Mononuclear cell (primary cell): ENCODE results near the gene SIM1. TPM values are rescaled to one million over a fixed set of nuclear protein-coding genes. Genes with fewer than 3 reads are reported as not detected.

Experiments
- H3K27me3 ChIP-seq: 2 replicates; pipeline ENCODE4 v1.6.0; 2011; ENCODE audit warnings: low read length, control low read depth; ENCODE audit not compliant: insufficient read depth
- H3K4me1 ChIP-seq: 2 replicates; pipeline ENCODE4 v1.5.1; 2011; ENCODE audit warnings: mild to moderate bottlenecking, low read length, control low read depth; ENCODE audit not compliant: insufficient read depth
- H3K4me3 ChIP-seq: 2 replicates; pipeline ENCODE4 v1.5.1; 2011; ENCODE audit warnings: mild to moderate bottlenecking, low read length, moderate library complexity
- H3K9me3 ChIP-seq: 2 replicates; pipeline ENCODE4 v1.5.1; 2011; ENCODE audit warnings: low read depth, mild to moderate bottlenecking, control low read depth, low read length
- total RNA-seq: library from RNA; depleted of rRNA; stranded (reverse); fragments of >200 nt; gene quantifications from one replicate; pipeline ENCODE4 v1.2.3, GENCODE V29; 2012

SIM1 gene
- not detected for total RNA-seq

- H3K9me3 ChIP-seq = no peaks in the 10 kb centered on the region
- H3K4me1 ChIP-seq = peaks cover 18% of the 10 kb centered on the region
- H3K4me3 ChIP-seq = no peak within 1 kb of the TSS
- H3K27me3 ChIP-seq = peaks cover 100% of the 10 kb centered on the region
These were observed at the start of gene SIM1 for GRCh38 chr6:100464903-100465700. TSS of gene SIM1 (minus strand) at chr6:100464921. CDS start at chr6:100463468, 1,453 bp downstream.

- H3K4me3 ChIP-seq = no peak overlapping the region
- H3K9me3 ChIP-seq = no peaks in the 10 kb centered on the region
- no peaks in the 10 kb centered on the region for H3K27me3 ChIP-seq
- H3K4me1 ChIP-seq = no peaks in the 10 kb centered on the region
These were observed 47.6 kb upstream of the SIM1 start for GRCh38 chr6:100512203-100512862.

- Histone ChIP-seq H3K9me3 (no peaks in the 10 kb centered on the region), H3K4me3 (no peak overlapping the region), H3K27me3 (no peaks in the 10 kb centered on the region), H3K4me1 (no peaks in the 10 kb centered on the region)
These were observed 44.4 kb upstream of the SIM1 start for GRCh38 chr6:100509101-100509500.

GRCh38 chr6:100506651-100507050 lies 41.9 kb upstream of the SIM1 start:
- Histone ChIP-seq H3K9me3 (no peaks in the 10 kb centered on the region), H3K4me1 (no peaks in the 10 kb centered on the region), H3K27me3 (no peaks in the 10 kb centered on the region)

GRCh38 chr6:100504786-100505737 lies 40.3 kb upstream of the SIM1 start:
- H3K4me1 ChIP-seq = no peaks in the 10 kb centered on the region
- no peaks in the 10 kb centered on the region for H3K27me3 ChIP-seq
- H3K4me3 ChIP-seq = no peak overlapping the region
- H3K9me3 ChIP-seq = no peaks in the 10 kb centered on the region

More at GRCh38 chr6:100506651-100507050, 41.9 kb upstream of the SIM1 start:
- no peak overlapping the region for H3K4me3 ChIP-seq

GRCh38 chr6:100503043-100503705 lies 38.5 kb upstream of the SIM1 start:
- H3K9me3 ChIP-seq = no peaks in the 10 kb centered on the region
- H3K4me3 ChIP-seq = no peak overlapping the region
- H3K4me1 ChIP-seq = no peaks in the 10 kb centered on the region
- H3K27me3 ChIP-seq = no peaks in the 10 kb centered on the region

- Histone ChIP-seq H3K4me3 (no peak overlapping the region), H3K27me3 (peaks cover 9% of the 10 kb centered on the region), H3K9me3 (no peaks in the 10 kb centered on the region), H3K4me1 (no peaks in the 10 kb centered on the region)
These were observed 28.6 kb upstream of the SIM1 start for GRCh38 chr6:100493206-100493888.

GRCh38 chr6:100491952-100492670 lies 27.4 kb upstream of the SIM1 start:
- no peak overlapping the region for H3K4me3 ChIP-seq
- H3K27me3 ChIP-seq = peaks cover 9% of the 10 kb centered on the region
- no peaks in the 10 kb centered on the region for H3K4me1 ChIP-seq
- no peaks in the 10 kb centered on the region for H3K9me3 ChIP-seq

- Histone ChIP-seq H3K4me1 (no peaks in the 10 kb centered on the region), H3K4me3 (no peak overlapping the region), H3K9me3 (no peaks in the 10 kb centered on the region), H3K27me3 (peaks cover 13% of the 10 kb centered on the region)
These were observed 25.3 kb upstream of the SIM1 start for GRCh38 chr6:100490065-100490464.

- Histone ChIP-seq H3K4me1 (no peaks in the 10 kb centered on the region), H3K4me3 (no peak overlapping the region), H3K9me3 (no peaks in the 10 kb centered on the region), H3K27me3 (peaks cover 12% of the 10 kb centered on the region)
These were observed 23.5 kb upstream of the SIM1 start for GRCh38 chr6:100488244-100488643.

- H3K9me3 ChIP-seq = no peaks in the 10 kb centered on the region
- H3K27me3 ChIP-seq = peaks cover 8% of the 10 kb centered on the region
- H3K4me3 ChIP-seq = no peak overlapping the region
- H3K4me1 ChIP-seq = no peaks in the 10 kb centered on the region
These were observed 22.9 kb upstream of the SIM1 start for GRCh38 chr6:100487638-100488037.

GRCh38 chr6:100485268-100485667 lies 20.5 kb upstream of the SIM1 start:
- H3K9me3 ChIP-seq = no peaks in the 10 kb centered on the region

GRCh38 chr6:100484474-100484873 lies 19.8 kb upstream of the SIM1 start:
- peaks cover 8% of the 10 kb centered on the region for H3K27me3 ChIP-seq
- H3K4me1 ChIP-seq = no peaks in the 10 kb centered on the region
- H3K9me3 ChIP-seq = no peaks in the 10 kb centered on the region
- H3K4me3 ChIP-seq = no peak overlapping the region

More at GRCh38 chr6:100485268-100485667, 20.5 kb upstream of the SIM1 start:
- Histone ChIP-seq H3K27me3 (peaks cover 8% of the 10 kb centered on the region), H3K4me1 (no peaks in the 10 kb centered on the region), H3K4me3 (no peak overlapping the region)
